ENCODE data around the gene ZNF438. TPM values are rescaled to one million over a fixed set of nuclear protein-coding genes. Genes with fewer than 3 reads are reported as not detected.

Gene ZNF438
- total and polyA plus RNA-seq, 2 of the 8 experiments (the other 6 are each of a cell fraction or from before 2014, with no cell fraction given), result 0.95 to 1.7 TPM

DNA sequence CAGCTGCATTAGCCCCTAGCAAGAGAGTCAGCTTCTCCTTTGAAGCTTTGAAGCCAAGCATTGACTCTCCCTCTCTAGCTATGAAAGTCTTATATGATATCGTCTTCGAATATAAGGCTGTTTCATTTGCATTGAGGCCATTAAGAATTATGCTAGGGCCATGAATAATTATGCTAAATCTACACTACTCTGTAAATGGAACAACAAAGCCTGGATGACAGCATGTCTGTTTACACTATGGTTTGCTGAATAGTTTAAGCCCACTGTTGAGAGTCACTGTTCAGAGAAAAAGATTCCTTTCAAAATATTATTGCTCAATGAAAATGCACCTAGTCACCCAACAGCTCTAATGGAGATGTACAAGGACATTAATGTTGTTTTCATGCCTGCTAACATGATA lies 52.8 kb downstream of the ZNF438 start (continued):
- TF ChIP-seq, protein P1, sequence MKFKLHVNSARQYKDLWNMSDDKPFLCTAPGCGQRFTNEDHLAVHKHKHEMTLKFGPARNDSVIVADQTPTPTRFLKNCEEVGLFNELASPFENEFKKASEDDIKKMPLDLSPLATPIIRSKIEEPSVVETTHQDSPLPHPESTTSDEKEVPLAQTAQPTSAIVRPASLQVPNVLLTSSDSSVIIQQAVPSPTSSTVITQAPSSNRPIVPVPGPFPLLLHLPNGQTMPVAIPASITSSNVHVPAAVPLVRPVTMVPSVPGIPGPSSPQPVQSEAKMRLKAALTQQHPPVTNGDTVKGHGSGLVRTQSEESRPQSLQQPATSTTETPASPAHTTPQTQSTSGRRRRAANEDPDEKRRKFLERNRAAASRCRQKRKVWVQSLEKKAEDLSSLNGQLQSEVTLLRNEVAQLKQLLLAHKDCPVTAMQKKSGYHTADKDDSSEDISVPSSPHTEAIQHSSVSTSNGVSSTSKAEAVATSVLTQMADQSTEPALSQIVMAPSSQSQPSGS (IDR thresholded peaks at IDR 0.05; ENCODE audit: low read length), result no peak
- no peak for TF ChIP-seq POU5F1 (IDR thresholded peaks at IDR 0.05; ENCODE audit: low read depth, low read length)
- no peak for TF ChIP-seq SP4 (IDR thresholded peaks at IDR 0.05; ENCODE audit: low read length)
- TF ChIP-seq SP2 (IDR thresholded peaks at IDR 0.05; ENCODE audit: low read length), result no peak
- TF ChIP-seq CTBP2 (IDR thresholded peaks at IDR 0.05; ENCODE audit: borderline replicate concordance, insufficient read depth, insufficient read length, low read length), result no peak
- no peak for TF ChIP-seq FOSL1 (IDR thresholded peaks at IDR 0.05; ENCODE audit: insufficient read depth, low read depth, low read length)
